GM18517 (cell line): ENCODE data around the gene TRNP1.

Source experiments
- ATAC-seq: cut with Tn5 transposase; IDR thresholded peaks from one replicate; pipeline ENCODE4 v1.9.1; 2021; ENCODE audit warnings: mild to moderate bottlenecking, moderate library complexity; ENCODE audit not compliant: unreplicated experiment

TRNP1 gene

DNA sequence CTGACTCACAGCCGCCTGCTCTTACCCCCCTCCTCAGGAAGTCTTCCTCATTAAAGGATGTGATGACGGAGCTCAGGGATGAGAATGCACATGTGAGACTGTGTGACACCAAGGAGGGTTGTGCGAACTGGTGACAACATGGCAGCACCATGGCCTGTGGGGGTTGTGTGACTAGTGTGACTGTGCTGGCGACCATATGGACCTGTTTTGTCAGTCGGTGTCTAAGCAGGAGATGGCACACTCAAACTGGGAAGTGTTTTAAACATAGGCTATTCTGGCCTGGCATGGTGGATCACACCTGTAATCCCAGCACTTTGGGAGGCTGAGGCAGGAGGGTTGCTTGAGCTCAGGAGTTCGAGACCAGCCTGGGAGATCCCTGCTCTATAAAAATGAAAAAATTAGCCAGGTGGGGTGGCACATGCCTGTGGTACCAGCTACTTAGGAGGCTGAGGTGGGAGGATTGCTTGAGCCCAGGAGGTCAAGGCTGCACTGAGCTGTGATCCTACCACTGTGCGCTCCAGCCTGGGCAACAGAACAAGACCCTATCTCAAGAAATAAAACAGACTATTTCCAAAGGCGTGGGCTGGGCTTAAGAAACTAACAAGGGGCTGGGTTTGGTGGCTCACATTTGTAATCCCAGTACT lies 7.4 kb downstream of the TRNP1 start:
- no peak for ATAC-seq

- ATAC-seq, result no peak
Observed at GRCh38 chr1:27001570-27002360, 8.3 kb downstream of the TRNP1 start.

- no peak for ATAC-seq
Observed at GRCh38 chr1:27003745-27004470, 10.4 kb downstream of the TRNP1 start.

DNA sequence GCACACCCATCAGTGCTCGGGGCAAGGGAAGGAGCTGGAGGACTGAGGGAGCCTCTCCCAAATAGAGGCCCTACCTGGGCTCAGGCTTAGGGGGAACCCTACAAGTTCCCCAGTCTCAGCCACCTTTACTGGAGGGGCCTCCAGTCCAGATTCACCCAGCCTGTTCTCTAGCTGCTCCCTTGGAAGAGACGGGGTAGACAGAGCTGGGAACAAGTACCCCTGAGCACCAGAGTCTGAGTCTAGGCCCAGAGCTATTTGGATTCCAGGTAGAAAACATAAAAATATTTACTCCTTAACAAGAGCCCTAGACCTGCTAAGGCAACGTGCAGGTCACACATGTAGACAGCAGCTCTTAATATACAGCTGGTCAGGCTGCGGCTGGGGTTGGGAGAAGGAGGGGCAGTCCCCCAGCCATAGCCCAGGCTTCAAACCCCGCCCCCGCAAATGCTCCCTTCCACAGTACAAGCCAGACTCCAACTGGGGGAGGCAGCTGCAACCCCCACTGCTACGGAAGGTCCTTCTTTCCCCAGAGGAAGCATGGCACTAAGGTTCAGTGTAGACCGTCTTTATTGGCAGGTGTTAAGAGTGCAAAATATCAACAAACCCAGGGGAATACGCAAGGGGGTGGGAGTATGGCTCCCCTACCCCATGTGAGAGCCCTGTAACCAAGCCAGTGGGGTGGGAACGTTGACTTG lies 11.1 kb downstream of the TRNP1 start:
- no peak for ATAC-seq

DNA sequence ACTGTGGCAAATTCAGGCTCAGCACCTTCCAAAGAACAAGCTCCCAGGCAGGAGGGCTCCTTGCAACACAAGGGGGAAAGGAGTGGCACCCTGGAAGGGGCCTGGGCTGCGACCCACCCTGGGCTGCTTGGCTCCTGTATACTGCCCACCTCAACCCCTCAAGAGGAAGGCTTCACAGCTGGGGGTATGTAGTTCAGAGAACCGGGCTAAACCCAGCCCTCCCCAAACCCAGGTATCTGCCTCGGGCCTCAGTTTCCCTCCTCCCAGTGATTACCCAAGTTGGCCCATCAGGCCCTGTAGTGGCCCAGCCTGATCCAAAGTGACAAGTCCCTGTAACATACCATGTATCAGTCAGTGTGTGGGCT lies 11.7 kb downstream of the TRNP1 start:
- ATAC-seq, result no peak

DNA sequence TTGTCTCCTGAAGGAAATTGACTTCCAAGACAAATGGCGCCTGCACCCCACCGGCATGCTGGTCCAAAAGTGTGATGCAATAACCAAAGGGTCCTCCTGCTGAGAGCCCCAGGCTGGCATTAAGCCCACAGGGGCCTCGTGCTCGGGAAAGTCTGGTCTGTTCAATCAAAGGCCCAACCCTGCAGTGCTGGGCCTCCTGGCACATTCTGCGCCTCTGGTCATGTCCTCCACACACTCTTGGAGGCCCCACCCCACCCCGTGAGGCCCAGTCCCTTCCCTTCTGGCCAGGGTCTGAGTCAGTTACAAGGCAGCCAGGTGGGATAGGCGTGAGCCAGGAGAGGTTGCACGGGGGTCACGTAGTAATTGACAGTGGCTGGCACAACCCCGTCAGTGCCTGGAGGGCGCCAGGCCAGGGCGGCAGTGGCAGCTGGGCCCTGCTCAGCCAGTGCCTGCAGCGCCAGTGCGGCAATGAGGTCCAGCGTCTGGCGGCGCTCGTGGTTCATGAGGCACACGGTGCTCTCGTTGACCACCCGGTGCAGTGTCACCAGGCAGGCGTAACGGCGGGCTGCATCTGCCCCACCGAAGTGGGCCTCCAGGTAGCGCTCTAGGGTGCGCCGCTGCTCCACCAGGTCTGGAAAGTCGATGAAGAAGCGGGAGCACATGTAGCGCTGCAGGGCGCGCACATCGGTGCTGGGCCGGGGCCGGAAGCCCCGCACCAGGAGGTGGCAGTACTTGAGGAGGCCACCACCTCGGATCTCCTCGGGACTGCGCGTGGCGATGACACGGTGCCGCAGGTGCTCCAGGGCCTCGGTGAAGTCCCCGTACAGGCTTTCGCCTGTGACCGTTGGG lies 12.4 kb downstream of the TRNP1 start:
- no peak for ATAC-seq

DNA sequence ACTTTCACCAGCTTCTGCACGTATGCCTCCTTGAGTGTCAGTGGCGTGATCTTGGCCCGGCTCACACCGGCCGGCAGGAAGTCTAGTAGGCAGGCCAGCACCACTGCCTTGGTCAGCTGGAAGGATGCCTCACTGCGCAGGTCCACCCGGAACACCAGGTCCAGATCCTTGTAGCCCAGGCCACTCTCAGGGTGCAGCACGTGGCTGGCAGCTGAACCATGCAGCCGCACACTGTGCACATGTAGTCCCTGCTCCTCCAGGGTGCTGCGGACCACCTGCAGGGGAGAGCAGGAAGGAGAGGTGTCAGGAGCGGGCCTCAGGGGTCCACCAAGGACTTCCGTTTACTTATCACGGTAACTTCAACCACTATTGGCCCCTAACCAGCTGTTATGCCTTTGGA lies 13.2 kb downstream of the TRNP1 start:
- ATAC-seq, result no peak

DNA sequence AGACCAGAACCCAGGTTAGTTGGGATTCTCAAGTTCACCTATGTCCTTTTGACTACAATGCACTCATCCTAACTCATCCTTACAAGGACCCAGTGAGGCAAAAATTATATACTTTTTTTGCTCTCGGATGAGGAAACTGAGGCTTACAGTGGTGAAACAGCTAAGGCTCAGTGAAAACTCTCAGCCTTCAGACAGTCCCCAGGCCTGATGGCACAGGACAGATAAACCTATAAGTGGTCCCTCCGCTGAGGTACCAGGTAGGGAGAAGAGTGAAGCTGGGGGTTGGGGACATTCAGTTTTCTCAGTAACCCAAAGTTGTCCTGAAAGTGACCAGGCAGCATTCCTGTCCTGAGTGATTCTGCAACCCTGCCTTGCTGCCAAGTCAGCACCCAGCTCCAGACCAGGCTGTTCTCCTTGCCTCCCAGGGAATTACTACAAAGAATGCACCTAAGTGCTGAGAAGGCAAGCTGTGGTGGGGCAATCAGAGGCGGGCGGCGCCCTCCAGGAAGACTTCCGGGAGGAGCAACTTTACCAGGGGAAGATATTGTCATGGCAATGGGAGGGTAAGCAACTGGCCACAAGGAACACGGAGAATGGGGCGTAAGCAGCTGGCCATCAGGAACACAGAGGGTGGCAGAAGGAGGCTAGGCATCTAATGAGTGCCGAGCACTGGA lies 14.6 kb downstream of the TRNP1 start:
- no peak for ATAC-seq

DNA sequence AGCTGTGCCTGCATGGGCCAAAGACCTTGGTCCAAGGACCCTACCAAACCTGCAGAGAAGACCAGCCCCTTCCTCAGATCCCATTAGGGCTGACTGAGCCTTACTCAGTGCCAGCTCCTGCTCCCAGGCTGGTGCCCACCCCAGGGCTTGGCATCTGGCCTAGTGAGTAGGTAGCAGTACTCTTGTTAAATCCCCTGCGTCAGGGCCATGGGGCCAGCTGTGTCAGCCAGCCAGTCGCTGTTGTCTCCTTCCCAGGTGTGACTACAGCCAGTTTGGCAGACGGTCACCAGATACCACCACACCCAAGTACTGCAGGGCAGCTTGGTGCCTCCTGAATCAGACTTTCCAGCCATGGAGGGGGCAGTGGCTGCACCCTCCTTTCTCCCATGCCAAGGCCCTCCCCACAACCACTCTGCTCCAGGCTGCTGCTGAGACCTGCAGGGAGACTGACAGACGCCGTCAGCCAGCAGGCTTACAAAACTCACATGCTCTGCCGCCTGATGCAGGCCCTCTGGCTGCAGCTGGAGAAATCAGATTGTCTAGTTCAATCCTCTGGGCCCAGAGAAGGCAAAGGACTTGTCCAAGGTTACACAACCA lies 16.2 kb downstream of the TRNP1 start:
- ATAC-seq, result no peak

DNA sequence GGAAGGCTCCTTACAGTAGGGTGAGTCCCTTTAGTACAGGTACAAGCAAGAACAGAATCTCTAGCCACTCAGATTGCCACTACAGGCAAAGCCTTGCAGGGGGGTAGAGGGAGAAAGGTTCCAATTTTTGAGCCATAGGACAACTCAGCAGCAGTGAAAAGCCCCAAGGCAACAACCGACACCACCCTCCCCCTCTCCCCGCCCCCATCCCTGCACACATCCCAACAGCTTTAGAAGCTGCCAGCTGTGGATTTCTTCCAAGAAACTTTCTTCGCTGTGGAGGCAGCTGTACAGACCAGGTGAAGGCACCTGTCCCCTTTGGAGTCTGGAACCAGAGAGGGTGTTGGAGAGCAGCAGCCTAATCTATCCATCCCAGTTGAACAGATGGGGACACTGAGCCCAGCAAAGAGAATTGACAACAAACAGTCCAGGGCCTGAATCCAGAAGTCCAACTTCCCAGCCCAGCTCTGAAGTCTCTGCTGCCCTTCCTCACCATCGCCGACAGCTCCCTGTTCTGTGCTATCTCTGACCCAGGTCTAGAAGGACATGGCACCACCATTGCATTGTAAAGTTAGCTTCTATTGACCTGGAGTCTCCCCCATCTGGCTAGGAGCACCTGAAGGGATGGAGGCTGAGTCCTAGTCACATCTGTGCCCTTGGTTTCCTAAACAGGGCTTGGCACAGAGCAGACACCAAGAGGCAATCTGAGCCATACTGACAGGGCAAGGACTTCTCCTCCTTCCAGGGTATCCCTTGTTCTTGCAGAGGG lies 16.9 kb downstream of the TRNP1 start:
- no peak for ATAC-seq

DNA sequence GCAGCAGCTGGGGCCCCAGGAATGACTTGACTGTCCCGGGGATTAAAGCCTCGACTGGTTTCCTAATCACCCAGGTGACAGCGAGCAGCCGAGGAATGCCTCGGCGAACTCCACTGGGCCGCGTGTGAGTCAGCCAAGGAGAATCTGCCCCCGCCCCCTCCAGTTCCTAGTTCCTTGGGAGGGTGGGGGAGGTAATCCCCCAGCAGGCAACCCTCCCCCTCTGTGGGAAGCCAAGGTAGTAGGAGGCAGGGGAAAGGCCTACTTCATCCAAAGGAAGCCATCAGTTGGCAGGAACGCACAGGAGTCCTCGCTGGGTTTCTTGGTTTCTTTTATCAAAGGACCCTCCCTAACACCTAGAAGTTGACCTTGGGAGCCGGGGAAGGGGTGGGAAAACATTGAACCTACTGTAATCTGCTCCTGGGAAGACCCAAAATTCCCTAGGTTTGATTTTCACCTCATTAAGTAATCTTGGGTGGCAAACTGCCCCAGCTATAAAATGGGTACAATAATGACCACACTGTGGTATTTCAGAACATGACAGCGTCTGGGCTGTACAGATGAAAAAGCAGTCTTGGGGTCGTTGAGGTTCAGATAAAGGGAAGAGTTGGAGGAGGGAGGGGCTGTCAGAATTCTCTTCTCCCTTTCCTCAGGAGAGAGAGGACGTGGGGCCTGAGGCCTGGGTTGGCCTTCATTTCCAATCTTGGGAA lies 17.7 kb downstream of the TRNP1 start:
- no peak for ATAC-seq

GRCh38 chr1:27011976-27012563 lies 18.6 kb downstream of the TRNP1 start:
- no peak for ATAC-seq

DNA sequence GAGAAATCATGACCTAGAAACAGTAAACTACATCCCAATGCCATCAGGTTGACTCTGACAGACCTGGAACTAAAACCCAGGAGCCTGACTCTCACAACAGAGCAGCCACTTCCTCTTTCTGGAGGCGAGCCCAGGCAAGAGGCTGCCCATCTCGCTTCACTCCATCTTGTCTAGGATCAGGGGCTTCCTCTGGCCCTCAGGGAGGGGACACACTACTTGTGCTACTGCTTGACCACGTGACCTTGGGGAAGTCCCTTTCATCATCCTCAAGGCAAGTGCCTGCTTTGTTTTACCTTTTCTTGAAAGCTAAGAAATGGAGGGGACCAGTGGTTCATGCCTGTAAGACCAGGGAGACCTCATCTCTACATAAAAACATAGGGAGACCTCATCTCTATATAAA lies 21.8 kb downstream of the TRNP1 start:
- no peak for ATAC-seq

DNA sequence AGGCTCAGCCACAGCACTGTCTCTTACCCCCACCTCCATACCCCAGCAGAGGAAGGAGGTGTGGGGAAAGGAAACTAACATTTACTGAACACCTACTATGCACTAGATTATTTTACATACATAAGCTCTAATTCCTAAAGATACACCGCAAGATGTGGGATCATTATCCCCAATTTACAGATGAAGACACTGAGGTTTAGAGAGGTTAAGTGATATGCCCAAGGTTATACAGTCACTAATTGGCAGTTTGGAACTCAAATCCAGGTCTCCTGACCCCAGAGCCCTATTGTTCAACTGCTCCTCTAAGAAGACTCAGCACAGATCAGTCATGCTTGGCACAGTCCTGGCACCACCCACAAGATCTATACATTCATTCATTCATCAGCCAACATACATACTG lies 22.9 kb downstream of the TRNP1 start:
- ATAC-seq, result no peak

DNA sequence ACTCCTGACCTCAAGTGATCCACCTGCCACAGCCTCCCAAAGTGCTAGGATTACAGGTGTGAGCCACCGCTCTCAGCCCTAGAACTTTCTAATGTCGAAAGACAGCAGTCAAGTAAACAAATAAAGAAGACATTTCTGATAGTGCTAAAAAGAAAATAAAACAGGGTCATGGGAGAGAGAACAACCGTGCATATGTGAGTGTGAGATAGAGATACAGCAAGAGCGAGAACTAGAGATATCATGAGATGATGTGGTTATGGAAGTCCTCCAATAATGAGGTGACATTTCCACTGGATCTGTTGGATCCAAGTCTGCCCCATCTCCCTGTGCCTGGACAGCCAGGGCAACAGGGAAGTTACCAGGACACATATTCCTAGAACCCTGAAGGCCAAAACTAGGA lies 23.7 kb downstream of the TRNP1 start:
- ATAC-seq, result no peak

DNA sequence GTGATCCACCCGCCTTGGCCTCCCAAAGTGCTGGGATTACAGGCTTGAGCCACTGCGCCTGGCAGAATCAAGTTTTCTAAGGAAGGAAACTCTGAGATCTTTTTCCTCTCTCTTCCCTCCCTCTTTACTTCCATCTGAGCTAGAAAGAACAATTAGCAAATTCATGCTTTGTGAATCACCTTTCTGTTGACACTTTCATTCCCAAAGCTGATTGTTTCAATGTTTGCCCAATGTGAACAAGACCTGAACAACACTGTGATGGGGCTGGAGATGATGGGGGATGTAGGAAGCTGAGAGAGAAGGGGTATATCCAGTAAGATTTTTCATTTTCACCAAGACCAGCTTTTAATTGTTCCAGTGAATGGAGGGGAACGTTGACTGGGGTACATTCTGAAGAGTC lies 24.8 kb downstream of the TRNP1 start:
- ATAC-seq, result no peak

- ATAC-seq, result no peak
Observed at GRCh38 chr1:27021354-27022031, 28.0 kb downstream of the TRNP1 start.
